GM12864 (cell line): ENCODE measurements around the gene STAT3.

Experiments used
- DNase-seq: peaks from one replicate; pipeline ENCODE4 v3.0.0-alpha.2; 2011; ENCODE audit warnings: low read depth
- H3K4me3 ChIP-seq: 2 replicates; pipeline ENCODE4 v1.5.1; 2011; ENCODE audit warnings: mild to moderate bottlenecking, low read depth, low read length, control low read depth
- TF ChIP-seq, protein P1 (sequence below): IDR thresholded peaks from 2 replicates; pipeline ENCODE4 v1.5.1; 2011; ENCODE audit warnings: low read depth, mild to moderate bottlenecking, moderate library complexity, low read length, control low read depth, inconsistent platforms; ENCODE audit errors: missing control alignments

Gene STAT3

DNA sequence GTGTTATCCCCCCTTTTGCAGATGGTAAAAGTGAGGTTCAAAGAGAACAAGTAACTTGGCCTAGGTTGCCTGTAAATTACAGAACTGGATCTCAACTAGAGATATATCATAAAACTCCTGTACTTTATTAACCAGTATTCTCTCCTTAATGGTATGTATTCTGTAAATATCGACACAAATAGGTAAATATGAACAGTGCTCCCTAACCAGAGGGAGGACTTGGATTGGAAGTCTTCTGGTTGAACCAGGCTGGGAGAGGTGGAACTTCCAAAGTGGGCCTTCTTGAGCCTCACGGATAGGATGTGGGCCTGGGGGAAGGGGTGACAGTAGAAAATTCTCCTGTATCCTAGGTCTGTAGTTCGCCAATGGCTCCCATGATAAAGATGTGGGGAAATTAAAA is 92.2 kb downstream of the STAT3 start:
- TF ChIP-seq, protein P1, sequence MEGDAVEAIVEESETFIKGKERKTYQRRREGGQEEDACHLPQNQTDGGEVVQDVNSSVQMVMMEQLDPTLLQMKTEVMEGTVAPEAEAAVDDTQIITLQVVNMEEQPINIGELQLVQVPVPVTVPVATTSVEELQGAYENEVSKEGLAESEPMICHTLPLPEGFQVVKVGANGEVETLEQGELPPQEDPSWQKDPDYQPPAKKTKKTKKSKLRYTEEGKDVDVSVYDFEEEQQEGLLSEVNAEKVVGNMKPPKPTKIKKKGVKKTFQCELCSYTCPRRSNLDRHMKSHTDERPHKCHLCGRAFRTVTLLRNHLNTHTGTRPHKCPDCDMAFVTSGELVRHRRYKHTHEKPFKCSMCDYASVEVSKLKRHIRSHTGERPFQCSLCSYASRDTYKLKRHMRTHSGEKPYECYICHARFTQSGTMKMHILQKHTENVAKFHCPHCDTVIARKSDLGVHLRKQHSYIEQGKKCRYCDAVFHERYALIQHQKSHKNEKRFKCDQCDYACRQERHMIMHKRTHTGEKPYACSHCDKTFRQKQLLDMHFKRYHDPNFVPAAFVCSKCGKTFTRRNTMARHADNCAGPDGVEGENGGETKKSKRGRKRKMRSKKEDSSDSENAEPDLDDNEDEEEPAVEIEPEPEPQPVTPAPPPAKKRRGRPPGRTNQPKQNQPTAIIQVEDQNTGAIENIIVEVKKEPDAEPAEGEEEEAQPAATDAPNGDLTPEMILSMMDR: no peak
- no peak overlapping the region for H3K4me3 ChIP-seq
- no peak for DNase-seq

DNA sequence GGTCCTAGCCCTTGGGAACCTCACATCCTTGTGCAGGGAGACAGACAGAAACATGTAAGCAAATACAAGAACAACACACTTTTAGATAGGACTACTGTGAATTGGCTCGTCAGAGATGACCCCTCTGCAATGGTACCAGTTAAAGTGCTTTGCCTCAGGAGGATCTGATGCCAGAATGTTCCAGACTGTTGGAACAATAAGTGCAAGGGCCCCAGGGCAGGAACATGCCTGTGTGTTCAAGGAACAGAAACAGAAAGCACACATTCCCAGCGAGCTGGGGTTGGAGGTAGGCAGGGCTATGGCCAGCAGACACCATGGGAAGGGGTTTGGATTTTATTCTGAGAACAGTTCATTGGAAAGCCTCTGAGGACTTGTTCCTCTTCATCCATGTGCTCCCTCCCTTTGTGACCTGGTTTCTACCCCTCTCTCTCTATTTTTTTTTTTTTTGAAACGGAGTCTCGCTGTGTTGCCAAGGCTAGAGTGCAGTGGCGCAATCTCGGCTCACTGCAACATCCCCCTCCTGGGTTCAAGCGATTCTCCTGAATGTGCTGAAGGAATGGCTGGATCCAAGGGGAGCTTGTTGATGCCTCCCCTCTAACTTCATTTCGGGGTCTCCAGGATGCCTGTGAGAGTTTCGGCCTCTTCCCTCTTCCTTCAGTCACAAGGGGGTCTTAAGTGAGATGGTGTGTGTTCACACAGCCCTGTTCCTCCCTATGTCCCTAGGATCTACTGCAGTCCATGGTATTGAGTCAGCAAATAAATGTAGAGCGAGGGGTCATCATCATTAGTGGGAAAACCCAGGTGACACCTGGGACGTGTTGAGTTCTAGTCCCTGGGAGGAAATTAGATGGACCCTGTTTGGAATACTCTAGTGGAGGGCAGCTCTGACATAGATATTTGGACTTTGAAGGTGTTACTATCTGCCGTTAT is 93.5 kb downstream of the STAT3 start:
- no peak for DNase-seq
- no peak overlapping the region for H3K4me3 ChIP-seq
- TF ChIP-seq, protein P1: no peak

DNA sequence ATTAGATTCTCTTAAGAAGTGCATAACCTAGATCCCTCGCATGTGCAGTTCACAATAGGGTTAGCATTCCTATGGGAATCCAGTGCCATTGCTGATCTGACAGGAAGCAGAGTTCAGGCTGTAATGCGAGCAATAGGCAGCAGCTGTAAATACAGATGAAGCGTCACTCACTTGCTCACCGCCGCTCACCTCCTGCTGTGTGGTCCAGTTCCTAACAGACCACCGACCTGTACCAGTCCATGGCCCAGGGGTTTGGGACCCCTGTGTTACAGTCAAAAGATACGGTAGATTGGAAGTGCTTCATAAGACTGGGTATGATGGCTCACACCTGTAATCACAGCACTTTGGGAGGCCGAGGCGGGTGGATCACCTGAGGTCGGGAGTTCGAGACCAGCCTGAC is 97.1 kb downstream of the STAT3 start:
- no peak overlapping the region for H3K4me3 ChIP-seq
- DNase-seq: no peak
- TF ChIP-seq, protein P1: no peak

DNA sequence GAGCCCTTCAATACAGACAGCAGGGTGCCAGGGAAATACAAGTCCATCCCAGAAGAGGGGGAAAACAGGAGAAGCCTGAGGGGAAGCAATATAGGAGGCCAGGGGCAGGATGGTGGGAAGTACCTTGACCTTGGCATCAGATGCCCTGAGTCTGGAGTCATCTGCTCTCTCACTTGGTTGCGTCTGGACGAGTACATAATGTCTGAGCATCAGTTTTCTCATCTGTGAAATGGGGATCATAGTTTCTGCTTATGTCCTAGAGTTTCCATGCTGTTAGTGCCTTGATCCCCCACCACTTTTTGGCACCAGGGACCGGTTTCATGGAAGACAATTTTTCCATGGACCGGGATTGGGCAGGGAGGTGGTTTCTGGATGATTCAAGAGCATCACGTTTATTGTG is 97.7 kb downstream of the STAT3 start:
- TF ChIP-seq, protein P1: no peak
- H3K4me3 ChIP-seq: peak overlapping the region; percentile 63; the same call in 1 of the 2 replicates
- DNase-seq: no peak

DNA sequence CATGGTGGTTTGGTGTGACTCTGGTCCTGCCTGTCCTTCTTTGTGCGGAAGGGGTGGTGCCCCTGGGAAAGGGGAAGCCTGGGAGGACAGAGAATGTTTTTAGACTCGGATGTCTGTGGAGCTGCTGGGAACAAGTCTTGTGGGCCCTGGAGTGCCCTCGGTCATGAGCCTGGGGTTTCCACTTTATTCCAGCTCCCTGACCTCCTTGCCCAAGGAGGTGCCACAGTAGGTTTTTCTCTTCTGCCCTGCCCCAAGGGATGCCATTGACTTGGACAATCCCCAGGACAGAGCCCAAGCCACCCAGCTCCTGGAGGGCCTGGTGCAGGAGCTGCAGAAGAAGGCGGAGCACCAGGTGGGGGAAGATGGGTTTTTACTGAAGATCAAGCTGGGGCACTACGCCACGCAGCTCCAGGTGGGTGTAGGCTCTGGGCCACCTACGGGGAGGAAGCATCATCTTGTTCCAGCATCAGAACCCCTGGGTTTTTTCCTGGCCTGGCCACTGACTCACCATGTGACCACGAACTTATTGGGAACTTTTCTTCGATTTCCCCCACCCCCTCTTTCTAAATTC is 98.5 kb downstream of the STAT3 start:
- DNase-seq: no peak
- peak overlapping the region; percentile 63 for H3K4me3 ChIP-seq
- TF ChIP-seq, protein P1: no peak

DNA sequence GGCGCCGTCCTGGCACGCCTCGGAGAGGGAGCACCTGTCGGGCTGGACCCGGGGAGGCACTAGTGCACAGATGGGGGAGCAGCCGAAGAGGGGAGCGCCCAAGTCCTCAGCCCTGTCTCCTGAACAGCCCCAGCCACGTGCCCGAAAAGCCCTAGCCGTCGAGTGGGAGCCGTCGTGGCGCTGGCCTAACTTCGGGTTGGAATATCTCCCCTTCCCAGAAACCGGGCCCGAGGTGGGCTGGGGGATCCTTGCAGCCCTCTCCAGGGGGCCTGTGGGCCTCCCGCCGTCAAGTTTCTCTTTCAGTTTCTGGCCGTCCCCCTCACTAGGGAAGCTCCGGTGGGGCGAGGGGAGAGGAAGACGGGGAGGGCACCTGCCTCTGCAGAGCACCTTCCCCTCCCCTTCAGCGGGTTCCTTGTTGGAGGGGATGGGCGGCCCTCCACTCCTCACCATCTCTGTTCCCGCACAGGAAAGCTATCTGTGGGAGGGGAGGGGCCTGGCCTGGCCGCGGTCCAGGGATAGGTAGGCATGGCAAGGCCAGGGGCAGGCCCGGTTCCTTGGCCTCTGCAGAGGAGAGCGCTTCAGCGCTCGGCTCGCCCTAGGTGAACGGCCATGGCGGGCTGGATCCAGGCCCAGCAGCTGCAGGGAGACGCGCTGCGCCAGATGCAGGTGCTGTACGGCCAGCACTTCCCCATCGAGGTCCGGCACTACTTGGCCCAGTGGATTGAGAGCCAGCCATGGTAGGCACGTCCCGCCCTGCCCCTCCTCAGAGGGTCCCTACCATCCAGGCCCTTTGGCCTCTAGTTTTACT is 99.2 kb downstream of the STAT3 start:
- peak overlapping the region; percentile 63 for H3K4me3 ChIP-seq
- no peak for DNase-seq
- TF ChIP-seq, protein P1: no peak
